K562 (cell line): ENCODE data around the gene ARHGAP15.

Source experiments
- EZH2 ChIP-seq: IDR thresholded peaks from 2 replicates; pipeline ENCODE4 v1.6.1; 2012; ENCODE audit warnings: low read depth, mild to moderate bottlenecking, inconsistent platforms, low read length, borderline replicate concordance
- FOXO4 ChIP-seq: fragments of 450-650 bp; formaldehyde crosslinking; IDR thresholded peaks from 2 replicates; pipeline ENCODE4 v1.4.0; 2020; ENCODE audit warnings: mild to moderate bottlenecking, moderate library complexity
- MAX ChIP-seq: sonication (generic); formaldehyde crosslinking; IDR thresholded peaks from 2 replicates; pipeline ENCODE4 v1.9.0; 2022; ENCODE audit warnings: mild to moderate bottlenecking, missing genetic modification reagents
- NR2C2 ChIP-seq, 2 experiments: fragments of 200-800 bp in 1 of 2; sonication (Bioruptor generic) in 1 of 2; sonication (generic) in 1 of 2; formaldehyde crosslinking in 1 of 2; IDR thresholded peaks; 2 replicates each; pipeline versions ENCODE4 v1.6.1 to v1.8.0; 2016 to 2022; ENCODE audit warnings: mild to moderate bottlenecking in 1 of 2, missing compliant biosample characterization in 1 of 2, missing genetic modification characterization in 1 of 2, missing genetic modification reagents in 1 of 2
- ZBTB5 ChIP-seq: fragments of 450-650 bp; IDR thresholded peaks from 2 replicates; pipeline ENCODE4 v1.6.1; 2017; ENCODE audit warnings: antibody characterized with exemption

GRCh38 chr2:143440411-143441012 lies 311.3 kb downstream of the ARHGAP15 start:
- no peak for TF ChIP-seq MAX (CRISPR knock-in tag)
- TF ChIP-seq ZBTB5, result no peak
- no peak for TF ChIP-seq FOXO4 (CRISPR knock-in tag)
- no peak for TF ChIP-seq EZH2
- no peak for TF ChIP-seq NR2C2 (CRISPR knock-in tag; IDR thresholded peaks at IDR 0.05)
- no peak for TF ChIP-seq NR2C2 (tag; IDR thresholded peaks at IDR 0.05)
